Stimulated activated naive B cell treated with anti-CD40 and anti-IgM and Interleukin-4, amounts not matched to agents 10 μg/mL and 1 μg/mL and 100 μg/mL, for 72 hours (primary cell): ENCODE measurements around the gene RWDD4.

ENCODE experiments used
- ATAC-seq, 2 donors: fragments of 150-1000 bp; cut with Tn5 transposase; replicated peaks; 2 replicates each; pipeline ENCODE4 v1.10.0; 2021; ENCODE audit warnings: moderate library complexity in 1 of 2
- DNase-seq: peaks from one replicate; pipeline ENCODE4 v3.0.0; 2021
- H3K27ac Mint-ChIP-seq: one replicate; pipeline ENCODE4 v1.8.0; 2022; ENCODE audit warnings: mild to moderate bottlenecking, mixed read lengths
- H3K27me3 Mint-ChIP-seq, 2 donors: one replicate each; pipeline ENCODE4 v1.8.0; 2022; ENCODE audit warnings: mixed read lengths in 2 of 2
- H3K36me3 Mint-ChIP-seq, 2 donors: one replicate each; pipeline ENCODE4 v1.8.0; 2022; ENCODE audit warnings: mixed read lengths in 2 of 2, mild to moderate bottlenecking in 1 of 2
- H3K4me1 Mint-ChIP-seq, 2 donors: one replicate each; pipeline ENCODE4 v1.8.0; 2022; ENCODE audit warnings: mixed read lengths in 2 of 2, mild to moderate bottlenecking in 1 of 2
- H3K4me3 Mint-ChIP-seq, 2 donors: one replicate each; pipeline ENCODE4 v1.8.0; 2022; ENCODE audit warnings: mild to moderate bottlenecking in 2 of 2, mixed read lengths in 2 of 2, moderate library complexity in 1 of 2
- H3K9me3 Mint-ChIP-seq, 2 donors: one replicate each; pipeline ENCODE4 v1.8.0; 2022; ENCODE audit warnings: mixed read lengths in 2 of 2, mild to moderate bottlenecking in 1 of 2

Gene RWDD4

DNA sequence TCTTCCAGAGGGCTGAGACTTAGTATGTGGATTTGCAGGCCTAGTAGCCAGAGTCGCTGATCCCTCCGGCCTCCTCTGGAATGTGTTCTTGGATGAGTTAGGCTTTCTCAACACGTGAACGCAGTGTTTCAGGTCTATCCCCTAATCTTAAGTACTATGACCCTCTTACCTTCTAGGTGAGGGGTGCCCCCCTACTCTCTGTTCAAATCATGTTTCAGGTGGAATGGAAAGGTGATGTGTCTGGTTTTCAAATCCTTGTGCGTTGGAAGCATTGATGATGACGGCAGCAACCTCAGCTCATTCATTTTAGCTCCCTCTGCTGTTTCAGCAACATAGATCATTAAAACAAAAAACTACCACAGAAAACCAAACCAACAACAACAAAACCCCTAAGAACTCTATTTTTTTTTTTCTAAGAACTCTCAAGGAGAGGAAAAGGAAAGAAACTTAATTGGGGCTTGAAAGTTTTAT lies 56.4 kb downstream of the RWDD4 start:
- ATAC-seq = no peak

DNA sequence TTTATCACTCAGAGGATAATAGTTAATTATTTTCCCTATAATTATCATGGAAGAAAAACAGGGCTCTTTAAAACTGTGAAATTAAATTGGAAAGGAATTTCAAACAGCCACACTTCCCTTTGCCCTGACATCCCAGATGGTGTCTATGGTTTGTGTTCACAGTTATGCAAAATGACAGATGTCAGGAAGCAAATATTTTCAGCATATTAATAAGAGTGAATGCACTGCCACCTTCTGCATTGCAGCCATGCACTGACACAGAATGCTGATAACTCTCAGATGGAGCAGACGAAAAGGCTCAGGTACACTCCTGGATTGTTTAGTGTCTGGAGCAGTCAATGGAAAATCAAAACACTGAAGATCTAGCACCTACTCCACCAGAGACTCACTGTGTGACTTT lies 57.6 kb downstream of the RWDD4 start:
- Mint-ChIP-seq H3K27me3 (peaks cover 0 to 7% of the 10 kb centered on the region in 2 donors), H3K27ac (no peak overlapping the region), H3K36me3 (no peaks in the 10 kb centered on the region), H3K9me3 (peaks cover 0 to 1% of the 10 kb centered on the region in 2 donors), H3K4me1 (no peaks in the 10 kb centered on the region), H3K4me3 (no peak overlapping the region)
- DNase-seq (no peak), ATAC-seq (no peak)

More for the DNA sequence above, 56.4 kb downstream of the RWDD4 start:
- Mint-ChIP-seq H3K9me3 (peaks cover 0 to 1% of the 10 kb centered on the region in 2 donors), H3K4me3 (no peak overlapping the region), H3K4me1 (no peaks in the 10 kb centered on the region), H3K36me3 (no peaks in the 10 kb centered on the region), H3K27me3 (peaks cover 0 to 11% of the 10 kb centered on the region in 2 donors), H3K27ac (no peak overlapping the region)
- no peak for DNase-seq

DNA sequence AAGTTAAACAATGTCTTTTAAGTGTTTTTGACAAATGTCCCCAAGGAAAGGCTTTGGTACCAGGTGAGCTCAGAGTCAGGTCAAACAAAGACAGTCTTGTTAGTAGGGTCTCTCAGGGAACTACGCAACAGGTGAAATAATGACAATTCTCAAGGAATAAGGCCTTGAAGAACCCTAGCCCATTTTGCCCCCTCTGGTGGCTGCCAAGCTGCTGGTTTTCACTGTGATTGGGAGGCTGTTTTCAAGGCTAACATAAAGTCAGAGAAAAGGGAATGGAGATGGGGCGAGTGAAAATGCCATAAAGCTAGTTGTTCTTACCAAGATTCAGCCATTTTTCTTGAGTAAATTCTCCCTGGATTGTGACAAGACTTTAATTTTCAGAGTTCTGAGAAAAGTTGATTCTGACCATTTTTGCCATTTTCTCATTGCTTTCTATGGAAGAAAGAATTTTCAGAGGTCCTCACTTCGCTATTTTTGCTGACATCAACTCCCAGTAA lies 58.7 kb downstream of the RWDD4 start:
- Mint-ChIP-seq H3K4me1 (no peaks in the 10 kb centered on the region), H3K36me3 (no peaks in the 10 kb centered on the region), H3K4me3 (no peak overlapping the region), H3K9me3 (peaks cover 0 to 1% of the 10 kb centered on the region in 2 donors), H3K27me3 (peaks cover 0 to 7% of the 10 kb centered on the region in 2 donors), H3K27ac (no peak overlapping the region)
- no peak for ATAC-seq
- DNase-seq = no peak

DNA sequence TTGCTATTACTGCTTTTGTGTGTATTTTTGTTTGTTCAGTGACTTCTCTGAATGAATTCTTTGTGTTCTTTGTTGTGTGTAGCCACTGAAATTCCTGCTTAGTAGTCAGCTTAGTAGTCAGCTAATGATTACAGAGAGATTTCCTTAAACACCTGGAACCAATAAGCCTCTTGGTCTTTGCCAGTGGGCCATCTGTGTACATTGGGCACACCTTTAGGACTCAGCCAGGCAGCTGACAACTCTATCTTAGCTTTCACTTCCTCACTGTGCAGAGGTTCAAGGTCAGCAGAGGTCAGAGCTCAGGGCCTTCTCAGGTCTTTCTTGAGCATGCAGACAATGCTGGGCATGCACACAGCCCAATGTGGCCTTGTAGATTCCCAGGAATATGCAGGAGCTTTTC lies 59.3 kb downstream of the RWDD4 start:
- no peaks in the 10 kb centered on the region for H3K4me1 Mint-ChIP-seq
- no peak overlapping the region for H3K27ac Mint-ChIP-seq
- no peaks in the 10 kb centered on the region for H3K36me3 Mint-ChIP-seq
- DNase-seq (no peak), ATAC-seq (peak in 1 of 2 donors; percentile 41)
- H3K4me3 Mint-ChIP-seq = no peak overlapping the region
- H3K9me3 Mint-ChIP-seq = peaks cover 0 to 1% of the 10 kb centered on the region in 2 donors
- peaks cover 4 to 7% of the 10 kb centered on the region in 2 donors for H3K27me3 Mint-ChIP-seq

DNA sequence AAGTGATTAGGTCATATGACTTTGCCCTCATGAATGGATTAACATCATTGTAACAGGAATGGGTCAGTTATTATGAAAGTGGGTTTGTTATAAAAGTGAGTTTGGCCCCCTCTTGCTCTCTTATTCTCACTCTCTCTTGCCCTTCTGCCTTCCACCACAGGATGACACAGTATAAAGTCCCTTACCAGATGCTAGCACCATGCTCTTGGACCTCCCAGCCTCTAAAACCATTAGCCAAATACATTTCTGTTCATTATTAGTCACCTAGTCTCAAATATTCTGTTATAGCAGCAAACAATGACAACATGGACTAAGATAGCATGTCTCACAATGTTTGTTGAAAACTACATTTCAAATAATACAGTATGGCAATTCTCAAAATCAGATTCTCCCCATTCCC lies 59.7 kb downstream of the RWDD4 start:
- Mint-ChIP-seq H3K4me3 (no peak overlapping the region), H3K4me1 (no peaks in the 10 kb centered on the region), H3K9me3 (peaks cover 0 to 1% of the 10 kb centered on the region in 2 donors), H3K27me3 (peaks cover 7 to 8% of the 10 kb centered on the region in 2 donors), H3K36me3 (no peaks in the 10 kb centered on the region), H3K27ac (no peak overlapping the region)
- no peak for DNase-seq
- no peak for ATAC-seq

DNA sequence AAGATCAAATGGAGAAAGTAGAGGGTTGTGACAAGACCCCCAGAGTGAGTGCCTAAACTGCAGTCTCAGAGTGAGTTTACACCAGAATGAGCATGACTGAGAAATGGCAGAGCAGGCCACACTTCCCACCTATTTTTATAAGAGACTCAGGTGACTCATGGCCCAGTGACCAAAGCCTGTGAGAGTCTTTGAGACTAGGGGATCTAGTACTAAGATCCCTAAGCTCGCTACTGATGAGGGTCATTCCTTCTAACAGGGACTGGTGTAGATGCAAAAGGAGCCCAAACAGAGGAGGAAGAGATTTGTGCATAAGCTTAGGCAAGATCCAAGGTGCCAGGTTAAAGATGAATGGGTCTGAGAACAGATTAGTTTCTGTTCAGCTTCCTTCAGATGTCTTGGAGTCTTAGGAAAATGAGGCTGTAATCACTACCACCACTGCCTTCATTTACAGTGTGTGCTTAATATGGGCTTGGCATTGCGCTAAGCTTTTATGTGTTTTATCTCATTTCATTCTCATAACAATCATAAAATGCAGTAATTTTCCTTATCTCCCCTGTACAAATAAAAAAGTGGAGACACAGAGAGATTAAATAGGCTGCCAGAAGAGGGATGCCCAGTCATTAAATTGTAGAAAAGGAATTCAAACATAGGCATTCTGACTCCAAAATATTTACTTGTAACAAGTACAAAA lies 62.8 kb downstream of the RWDD4 start:
- no peak for DNase-seq
- Mint-ChIP-seq H3K27ac (no peak overlapping the region), H3K36me3 (no peaks in the 10 kb centered on the region), H3K9me3 (peaks cover 0 to 1% of the 10 kb centered on the region in 2 donors), H3K4me3 (no peak overlapping the region), H3K4me1 (no peaks in the 10 kb centered on the region), H3K27me3 (peaks cover 8 to 12% of the 10 kb centered on the region in 2 donors)
- ATAC-seq = no peak

DNA sequence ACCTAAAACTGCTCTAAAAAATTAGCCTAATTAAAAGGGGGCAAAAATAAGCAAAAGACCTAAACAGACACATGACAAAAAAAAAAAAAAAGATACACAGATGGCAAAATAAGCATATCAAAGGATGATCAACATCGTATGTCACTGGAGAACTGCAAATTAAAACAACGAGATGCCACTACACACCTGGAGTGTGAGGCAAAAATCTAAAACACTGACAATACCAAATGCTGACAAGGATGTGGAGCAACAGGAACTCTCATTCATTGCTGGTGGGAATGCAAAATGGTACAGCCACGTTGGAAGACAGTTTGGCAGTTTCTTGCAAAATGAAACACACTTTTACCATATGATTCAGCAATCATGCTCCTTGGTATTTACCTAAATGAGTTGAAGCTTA lies 64.2 kb downstream of the RWDD4 start:
- H3K4me1 Mint-ChIP-seq = no peaks in the 10 kb centered on the region

DNA sequence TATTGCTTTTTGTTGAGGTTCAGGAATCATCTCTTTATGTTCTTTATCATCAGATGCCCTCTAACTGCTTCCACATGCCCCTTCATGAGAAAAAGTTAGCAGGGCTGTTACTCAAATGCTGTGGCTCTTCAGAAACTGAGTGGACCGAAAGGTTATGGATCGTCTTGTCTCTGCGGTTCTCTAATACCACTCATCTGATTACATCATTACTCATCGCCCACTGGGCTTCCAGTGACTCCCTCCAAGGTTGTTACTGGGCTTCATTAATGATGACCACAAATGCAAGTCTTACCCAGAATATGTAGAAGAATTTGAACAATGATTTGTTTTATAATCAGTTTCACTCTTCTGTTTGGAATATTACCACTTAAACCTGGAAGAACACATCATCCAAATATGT lies 67.7 kb downstream of the RWDD4 start:
- Mint-ChIP-seq H3K36me3 (no peaks in the 10 kb centered on the region), H3K27ac (no peak overlapping the region), H3K9me3 (no peaks in the 10 kb centered on the region), H3K4me3 (no peak overlapping the region), H3K27me3 (peaks cover 5 to 8% of the 10 kb centered on the region in 2 donors), H3K4me1 (no peaks in the 10 kb centered on the region)
- no peak for ATAC-seq
- DNase-seq = no peak

More for the DNA sequence above, 64.2 kb downstream of the RWDD4 start:
- DNase-seq (no peak), ATAC-seq (no peak)
- Mint-ChIP-seq H3K4me3 (no peak overlapping the region), H3K36me3 (no peaks in the 10 kb centered on the region), H3K27ac (no peak overlapping the region), H3K9me3 (peaks cover 0 to 1% of the 10 kb centered on the region in 2 donors), H3K27me3 (peaks cover 8 to 12% of the 10 kb centered on the region in 2 donors)
